CD1c-positive myeloid dendritic cell (primary cell): ENCODE data around the gene REPIN1.
A peak's percentile ranks its signal among the peaks of the same experiment; 100 is the strongest.

Experiments used
- DNase-seq: peaks from one replicate; pipeline ENCODE4 v3.0.0-alpha.2; 2016; ENCODE audit errors: extremely low spot score

The REPIN1 gene

DNA sequence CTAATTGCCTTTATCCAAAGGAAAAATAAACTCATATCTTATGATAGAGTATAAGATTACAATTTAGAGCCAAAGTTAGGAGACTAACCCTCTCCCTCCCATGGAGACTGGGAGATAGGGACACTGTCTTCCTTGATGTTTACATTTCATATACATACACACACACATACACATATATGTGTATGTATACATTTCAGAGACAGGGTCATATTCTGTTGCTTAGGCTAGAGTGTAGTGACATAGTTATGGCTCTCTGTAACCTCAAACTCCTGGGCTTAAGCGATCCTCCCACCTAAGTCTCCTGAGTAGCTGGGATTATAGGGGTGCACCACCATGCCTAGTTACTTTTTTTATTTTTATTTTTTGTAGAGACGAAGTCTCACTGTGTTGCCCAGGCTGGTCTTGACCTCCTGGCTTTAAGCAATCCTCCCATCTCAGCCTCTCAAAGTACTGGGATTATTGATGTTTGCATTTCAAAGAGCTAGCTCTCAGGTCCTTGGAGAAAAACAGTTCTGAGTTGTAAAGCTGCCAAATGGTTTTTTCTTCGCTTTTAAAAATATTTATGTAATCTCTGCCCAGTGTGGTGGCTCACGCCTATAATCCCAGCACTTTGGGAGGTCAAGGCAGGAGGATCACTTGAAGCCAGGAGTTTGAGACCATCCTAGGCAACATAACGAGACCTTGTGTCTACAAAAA lies 8.1 kb upstream of the REPIN1 start:
- no peak for DNase-seq

DNA sequence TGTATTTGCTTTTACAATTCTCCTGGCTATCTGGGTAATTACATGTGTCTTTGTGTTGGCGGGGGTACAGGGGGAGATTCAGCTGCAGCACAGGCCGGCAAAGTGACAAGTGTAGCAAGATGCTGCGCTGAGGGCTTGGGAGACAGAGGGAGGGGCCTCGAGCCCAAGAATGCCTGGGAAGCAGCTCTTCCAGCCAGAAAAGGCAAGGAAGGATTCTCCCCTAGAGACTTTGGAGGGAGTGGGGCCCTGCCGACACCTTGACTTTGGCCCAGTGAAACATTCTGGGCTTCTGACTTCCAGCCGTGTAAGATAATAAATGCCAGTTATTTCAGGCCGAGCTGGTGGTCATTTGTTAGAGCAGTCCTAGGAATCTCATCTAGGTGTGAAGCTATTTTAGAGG lies 7.2 kb upstream of the REPIN1 start:
- DNase-seq: no peak

DNA sequence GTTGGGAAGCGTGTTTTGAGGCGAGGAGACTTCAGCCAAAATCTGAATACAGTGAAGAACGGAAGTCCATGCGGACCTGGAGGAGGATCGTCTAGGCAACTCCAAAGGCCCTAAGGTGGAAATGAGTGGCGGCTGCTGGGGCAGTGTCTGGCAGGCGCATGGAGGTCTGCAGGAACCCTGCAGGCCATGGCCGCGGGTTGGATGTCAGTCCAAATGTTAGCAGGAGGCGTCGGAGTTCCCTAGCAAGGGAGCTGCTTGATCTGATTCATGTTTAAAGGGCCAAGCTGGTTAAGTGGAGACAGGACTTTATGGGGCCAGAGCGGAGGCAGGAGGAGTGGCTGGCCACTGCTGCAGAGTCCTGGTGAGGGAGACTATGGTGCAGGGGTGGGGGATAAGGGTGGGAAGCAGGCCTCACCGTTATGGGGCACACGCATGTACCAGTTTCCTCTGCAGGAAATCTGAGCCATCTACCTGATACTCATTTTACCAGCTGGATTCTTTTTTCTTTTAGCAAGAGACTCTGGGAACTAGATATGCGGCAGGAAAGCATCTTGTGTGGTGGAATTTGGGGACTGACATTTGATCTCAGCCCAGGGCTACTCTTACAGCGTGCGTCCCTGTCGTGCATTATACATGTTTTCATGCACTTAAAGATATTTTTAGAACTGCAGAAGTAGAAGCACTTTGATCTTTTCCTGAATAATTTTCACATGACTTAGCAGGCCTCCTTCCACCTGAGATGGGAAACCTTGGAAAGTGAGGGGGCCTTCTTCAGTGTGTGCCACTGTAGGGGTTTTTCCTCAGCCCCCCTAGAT lies 6.6 kb upstream of the REPIN1 start:
- DNase-seq: no peak

GRCh38 chr7:150363370-150363769 lies 5.3 kb upstream of the REPIN1 start:
- DNase-seq: no peak

- DNase-seq: peak; percentile 83
Observed at GRCh38 chr7:150363872-150364271, 4.8 kb upstream of the REPIN1 start.

- no peak for DNase-seq
Observed at GRCh38 chr7:150365194-150365593, 3.4 kb upstream of the REPIN1 start.

GRCh38 chr7:150365673-150366398 lies 2.8 kb upstream of the REPIN1 start:
- DNase-seq: peak; percentile 88

DNA sequence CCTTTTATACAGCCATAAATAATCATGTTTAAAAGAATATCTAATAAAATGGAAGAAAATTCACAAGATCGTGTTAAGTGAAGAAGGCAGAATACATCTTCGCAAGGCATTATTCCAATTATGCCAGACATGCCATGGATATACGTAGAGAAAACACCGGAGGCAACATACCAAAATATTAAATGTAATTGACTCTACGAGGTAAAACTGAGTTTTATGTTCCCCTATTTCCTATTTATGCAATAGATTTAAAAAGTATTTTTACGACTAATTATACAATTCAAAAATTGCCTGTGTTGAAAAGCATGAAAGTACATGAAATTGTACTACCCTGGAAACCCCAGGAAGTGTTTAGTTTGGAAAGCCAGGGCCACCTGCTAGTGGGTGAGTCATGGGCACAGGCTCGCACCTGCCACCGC lies 936 bp upstream of the REPIN1 start:
- no peak for DNase-seq

DNA sequence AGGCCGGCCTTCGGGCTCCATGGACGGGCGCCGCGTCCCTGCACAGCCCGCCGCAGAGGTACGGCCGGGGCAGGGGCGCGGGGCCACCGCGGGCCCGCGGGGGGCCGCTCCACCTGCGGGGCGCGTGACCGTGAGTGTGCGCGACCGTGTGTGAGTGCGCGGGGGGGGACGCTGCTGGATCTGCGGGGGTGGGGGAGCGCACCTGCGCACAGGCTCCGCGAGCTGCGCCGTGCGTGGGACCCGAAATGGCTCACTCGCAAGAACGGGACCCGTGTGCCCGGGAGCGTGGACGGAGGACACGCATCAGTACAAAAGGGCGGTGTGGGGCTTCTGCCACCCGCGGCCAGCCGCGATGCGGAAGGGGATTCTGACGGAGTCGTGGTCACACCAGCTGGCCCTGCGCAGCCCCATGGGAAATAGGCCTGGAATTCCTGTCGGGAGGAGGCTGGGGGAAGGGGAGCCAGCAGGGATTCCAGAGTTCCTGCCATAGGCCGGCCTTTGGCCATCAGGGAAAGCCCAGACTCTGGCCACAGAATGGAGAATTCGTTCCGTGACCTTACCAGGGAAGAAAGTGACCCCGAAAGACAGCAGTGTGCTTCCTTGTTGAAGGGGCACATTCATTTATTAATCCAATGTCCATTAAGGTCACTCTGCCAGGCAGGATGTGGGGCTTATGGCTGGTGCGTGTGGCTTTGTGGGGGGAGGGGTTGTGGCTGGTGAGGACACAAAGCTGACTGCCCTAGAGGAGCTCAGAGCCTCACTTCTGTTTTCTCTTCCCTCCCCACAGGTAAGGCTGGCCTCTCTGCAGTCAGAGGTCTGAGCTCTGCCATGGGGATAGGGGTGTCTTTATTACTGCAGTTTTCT lies 494 bp downstream of the REPIN1 start:
- peak; percentile 54 for DNase-seq

GRCh38 chr7:150369748-150370501 lies 1.3 kb downstream of the REPIN1 start:
- DNase-seq: no peak

GRCh38 chr7:150370612-150371071 lies 2.0 kb downstream of the REPIN1 start:
- no peak for DNase-seq

DNA sequence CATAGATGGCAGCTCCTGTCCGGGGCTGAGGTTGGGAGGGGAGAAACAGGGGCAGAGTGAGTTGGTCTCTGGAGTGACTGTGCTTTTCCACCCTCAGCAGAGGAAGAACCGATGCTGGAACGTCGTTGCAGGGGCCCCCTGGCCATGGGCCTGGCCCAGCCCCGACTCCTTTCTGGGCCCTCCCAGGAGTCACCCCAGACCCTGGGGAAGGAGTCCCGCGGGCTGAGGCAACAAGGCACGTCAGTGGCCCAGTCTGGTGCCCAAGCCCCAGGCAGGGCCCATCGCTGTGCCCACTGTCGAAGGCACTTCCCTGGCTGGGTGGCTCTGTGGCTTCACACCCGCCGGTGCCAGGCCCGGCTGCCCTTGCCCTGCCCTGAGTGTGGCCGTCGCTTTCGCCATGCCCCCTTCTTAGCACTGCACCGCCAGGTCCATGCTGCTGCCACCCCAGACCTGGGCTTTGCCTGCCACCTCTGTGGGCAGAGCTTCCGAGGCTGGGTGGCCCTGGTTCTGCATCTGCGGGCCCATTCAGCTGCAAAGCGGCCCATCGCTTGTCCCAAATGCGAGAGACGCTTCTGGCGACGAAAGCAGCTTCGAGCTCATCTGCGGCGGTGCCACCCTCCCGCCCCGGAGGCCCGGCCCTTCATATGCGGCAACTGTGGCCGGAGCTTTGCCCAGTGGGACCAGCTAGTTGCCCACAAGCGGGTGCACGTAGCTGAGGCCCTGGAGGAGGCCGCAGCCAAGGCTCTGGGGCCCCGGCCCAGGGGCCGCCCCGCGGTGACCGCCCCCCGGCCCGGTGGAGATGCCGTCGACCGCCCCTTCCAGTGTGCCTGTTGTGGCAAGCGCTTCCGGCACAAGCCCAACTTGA lies 2.7 kb downstream of the REPIN1 start:
- no peak for DNase-seq

- no peak for DNase-seq
Observed at GRCh38 chr7:150371996-150372270, 3.3 kb downstream of the REPIN1 start.

DNA sequence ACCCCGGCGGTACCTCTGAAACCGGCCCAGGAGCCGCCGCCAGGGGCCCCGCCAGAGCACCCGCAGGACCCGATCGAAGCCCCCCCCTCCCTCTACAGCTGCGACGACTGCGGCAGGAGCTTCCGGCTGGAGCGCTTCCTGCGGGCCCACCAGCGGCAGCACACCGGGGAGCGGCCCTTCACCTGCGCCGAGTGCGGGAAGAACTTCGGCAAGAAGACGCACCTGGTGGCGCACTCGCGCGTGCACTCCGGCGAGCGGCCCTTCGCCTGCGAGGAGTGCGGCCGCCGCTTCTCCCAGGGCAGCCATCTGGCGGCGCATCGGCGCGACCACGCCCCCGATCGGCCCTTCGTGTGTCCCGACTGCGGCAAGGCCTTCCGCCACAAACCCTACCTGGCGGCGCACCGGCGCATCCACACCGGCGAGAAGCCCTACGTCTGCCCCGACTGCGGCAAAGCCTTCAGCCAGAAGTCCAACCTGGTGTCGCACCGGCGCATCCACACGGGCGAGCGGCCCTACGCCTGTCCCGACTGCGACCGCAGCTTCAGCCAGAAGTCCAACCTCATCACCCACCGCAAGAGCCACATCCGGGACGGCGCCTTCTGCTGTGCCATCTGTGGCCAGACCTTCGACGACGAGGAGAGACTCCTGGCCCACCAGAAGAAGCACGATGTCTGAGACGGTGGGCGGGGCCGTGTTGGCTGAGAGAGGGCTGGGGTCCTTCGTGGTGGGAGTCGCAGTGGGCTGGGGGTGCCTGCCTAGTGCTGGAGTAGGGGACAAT lies 3.8 kb downstream of the REPIN1 start:
- DNase-seq: no peak

DNA sequence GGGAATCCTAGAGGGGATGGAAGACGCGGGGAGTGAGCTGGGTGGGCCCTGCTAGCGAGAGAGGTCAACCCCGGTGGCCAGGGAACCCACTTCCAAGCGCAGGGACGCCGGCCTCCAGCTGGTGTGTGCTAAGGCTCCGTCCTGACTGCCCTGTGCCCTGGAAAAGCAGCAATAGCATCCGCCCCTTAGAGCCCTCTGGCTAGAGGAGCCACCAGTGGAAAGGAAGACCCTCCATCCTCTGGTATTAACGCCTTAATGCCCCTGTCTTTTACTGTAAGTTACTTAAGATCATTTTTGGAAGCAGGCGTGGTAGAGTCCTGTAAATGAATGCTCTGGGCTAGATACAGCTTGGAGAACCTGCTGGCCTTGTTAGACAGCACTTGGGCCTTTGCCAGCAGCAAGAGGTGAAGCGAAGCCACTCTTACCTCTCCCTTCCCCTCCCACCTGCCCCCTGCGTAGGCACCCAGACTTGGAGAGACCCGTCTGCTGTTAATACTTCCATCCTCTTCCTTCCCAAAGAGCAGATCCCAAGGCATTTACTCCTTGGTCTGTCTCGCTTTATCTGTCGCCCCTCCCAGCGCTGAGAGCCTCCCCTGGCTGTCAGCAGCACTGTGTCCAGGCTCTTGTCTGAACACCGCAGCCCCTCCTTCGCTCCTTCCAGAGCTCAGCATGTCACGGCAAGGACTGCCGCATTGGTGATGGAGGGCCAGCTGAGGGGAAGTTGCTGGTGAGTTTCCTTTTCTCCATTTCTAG lies 4.6 kb downstream of the REPIN1 start:
- DNase-seq: no peak

DNA sequence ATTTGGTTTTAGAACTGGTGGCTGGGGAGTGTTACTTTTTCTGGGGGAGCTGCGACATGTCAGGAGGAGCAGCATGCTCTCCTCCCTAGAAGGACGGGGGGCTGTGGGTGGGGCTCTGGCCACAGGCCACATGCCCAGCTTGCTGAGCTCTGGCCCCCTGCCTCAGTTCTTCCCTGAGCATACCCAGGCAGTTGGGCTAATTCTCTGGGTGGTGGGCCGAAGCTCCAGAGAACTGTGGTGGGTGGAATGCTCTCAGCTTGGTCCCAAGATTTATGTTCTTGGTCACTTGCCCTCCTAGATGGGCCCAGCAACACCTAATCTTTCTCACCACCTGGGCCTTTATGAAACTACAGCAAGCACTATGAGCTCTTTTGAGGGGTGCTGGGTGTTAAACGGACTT lies 5.4 kb downstream of the REPIN1 start:
- DNase-seq: no peak

DNA sequence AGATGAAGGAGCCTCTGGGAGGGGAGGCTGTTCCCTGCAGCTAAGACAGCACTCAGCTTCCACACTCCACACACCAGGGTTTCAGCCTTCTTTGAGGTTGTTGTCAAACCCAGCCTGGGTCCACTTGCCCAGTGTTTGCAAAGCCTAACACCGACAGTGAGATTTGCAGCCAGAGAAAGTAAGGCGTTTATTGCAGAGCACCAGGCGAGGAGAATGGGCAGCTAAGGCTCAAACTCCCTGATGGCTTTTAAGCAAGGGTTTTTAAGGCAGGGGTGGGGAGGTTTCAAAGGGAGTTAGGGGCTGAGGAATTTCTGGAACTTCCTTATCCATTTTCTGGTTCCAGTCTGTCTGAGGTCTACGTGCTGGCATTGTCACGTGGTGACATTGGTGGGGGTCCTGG lies 5.8 kb downstream of the REPIN1 start:
- no peak for DNase-seq

- peak; percentile 25 for DNase-seq
Observed at GRCh38 chr7:150375662-150376521, 7.3 kb downstream of the REPIN1 start.
